Mucosa of rectum (tissue), 2 donors: ENCODE data around the gene CKAP5.
"Not testable (repeated sequence)": the region's sequence is repeated elsewhere in the genome, so short reads cannot be mapped to it uniquely, and the experiment has no call there.

Experiments
- H3K27ac ChIP-seq, 2 donors: one replicate each; pipeline ENCODE4 v1.7.0; 2013; ENCODE audit warnings: inconsistent platforms in 2 of 2, low read depth in 2 of 2, low read length in 2 of 2
- H3K27me3 ChIP-seq, 2 donors: one replicate each; pipeline ENCODE4 v1.7.0; 2013; ENCODE audit warnings: low read length in 2 of 2; ENCODE audit not compliant: control insufficient read depth in 2 of 2, insufficient read depth in 2 of 2
- H3K36me3 ChIP-seq, 2 donors: one replicate each; pipeline ENCODE4 v1.7.0; 2013; ENCODE audit warnings: low read length in 2 of 2; ENCODE audit not compliant: control insufficient read depth in 2 of 2, insufficient read depth in 2 of 2
- H3K4me1 ChIP-seq, 2 donors: one replicate each; pipeline ENCODE4 v1.7.0; 2013; ENCODE audit warnings: low read length in 2 of 2, mild to moderate bottlenecking in 1 of 2; ENCODE audit not compliant: control insufficient read depth in 2 of 2, insufficient read depth in 2 of 2
- H3K4me3 ChIP-seq, 2 donors: one replicate each; pipeline ENCODE4 v1.7.0; 2013; ENCODE audit warnings: low read length in 2 of 2
- H3K9ac ChIP-seq, 2 donors: one replicate each; pipeline ENCODE4 v1.7.0; 2013; ENCODE audit warnings: low read length in 2 of 2, low read depth in 1 of 2, mild to moderate bottlenecking in 1 of 2
- H3K9me3 ChIP-seq, 2 donors: one replicate each; pipeline ENCODE4 v1.7.0; 2013; ENCODE audit warnings: low read length in 2 of 2; ENCODE audit not compliant: control insufficient read depth in 2 of 2
- donor health status: healthy.
- donor health status: Normal muscosa, but diverticular disease.

CKAP5 gene

GRCh38 chr11:46800177-46800576, 45.9 kb downstream of the CKAP5 start:
- Histone ChIP-seq H3K9ac (no peak overlapping the region), H3K27ac (no peak overlapping the region), H3K36me3 (peaks cover 36 to 43% of the 10 kb centered on the region in 2 donors), H3K9me3 (no peaks in the 10 kb centered on the region), H3K4me1 (no peaks in the 10 kb centered on the region), H3K27me3 (no peaks in the 10 kb centered on the region), H3K4me3 (no peak overlapping the region)

- not testable (repeated sequence) for H3K9me3 ChIP-seq, H3K27me3 ChIP-seq, H3K4me3 ChIP-seq, H3K9ac ChIP-seq, H3K4me1 ChIP-seq, H3K27ac ChIP-seq
- H3K36me3 ChIP-seq = peaks cover 36 to 45% of the 10 kb centered on the region in 2 donors
Measured at GRCh38 chr11:46799725-46800124, 46.4 kb downstream of the CKAP5 start.

GRCh38 chr11:46778416-46778815, 67.7 kb downstream of the CKAP5 start:
- Histone ChIP-seq H3K27me3 (no peaks in the 10 kb centered on the region), H3K36me3 (peaks cover 41 to 56% of the 10 kb centered on the region in 2 donors), H3K4me3 (no peak overlapping the region), H3K4me1 (no peaks in the 10 kb centered on the region), H3K27ac (no peak overlapping the region), H3K9ac (no peak overlapping the region), H3K9me3 (no peaks in the 10 kb centered on the region)

- Histone ChIP-seq H3K9me3 (no peaks in the 10 kb centered on the region), H3K4me3 (no peak overlapping the region), H3K27me3 (no peaks in the 10 kb centered on the region), H3K4me1 (no peaks in the 10 kb centered on the region), H3K9ac (no peak overlapping the region), H3K36me3 (peaks cover 44 to 48% of the 10 kb centered on the region in 2 donors), H3K27ac (no peak overlapping the region)
Measured at GRCh38 chr11:46776878-46777277, 69.2 kb downstream of the CKAP5 start.

GRCh38 chr11:46769636-46770221, 76.4 kb downstream of the CKAP5 start:
- H3K9ac ChIP-seq = no peak overlapping the region
- no peaks in the 10 kb centered on the region for H3K27me3 ChIP-seq
- H3K4me1 ChIP-seq = no peaks in the 10 kb centered on the region
- no peaks in the 10 kb centered on the region for H3K9me3 ChIP-seq
- H3K36me3 ChIP-seq = peaks cover 24 to 34% of the 10 kb centered on the region in 2 donors
- H3K4me3 ChIP-seq = no peak overlapping the region
- H3K27ac ChIP-seq = no peak overlapping the region

DNA sequence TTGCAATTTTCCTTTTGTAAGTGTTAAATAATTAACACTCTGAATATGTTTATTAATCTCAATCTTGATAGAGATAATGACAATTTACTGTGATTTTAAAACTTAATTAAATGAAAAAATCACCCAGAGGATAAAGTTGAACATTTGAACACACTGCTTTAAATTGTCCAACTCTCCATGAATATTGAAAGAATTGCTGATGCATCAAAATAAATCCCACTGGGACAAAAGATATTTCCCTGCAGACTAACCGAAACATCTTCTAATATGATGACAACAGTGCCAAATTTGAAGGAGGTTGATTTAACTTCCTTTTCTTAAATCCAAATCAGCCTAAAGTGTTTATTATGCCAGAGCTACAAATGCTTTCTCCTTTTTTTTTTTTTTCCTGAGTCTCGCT, 79.4 kb downstream of the CKAP5 start:
- no peak overlapping the region for H3K4me3 ChIP-seq
- peaks cover 38 to 50% of the 10 kb centered on the region in 2 donors for H3K36me3 ChIP-seq
- H3K9ac ChIP-seq = no peak overlapping the region

GRCh38 chr11:46762248-46762647, 83.8 kb downstream of the CKAP5 start:
- no peaks in the 10 kb centered on the region for H3K27me3 ChIP-seq
- H3K4me3 ChIP-seq = no peak overlapping the region
- peaks cover 49 to 53% of the 10 kb centered on the region in 2 donors for H3K36me3 ChIP-seq
- no peak overlapping the region for H3K27ac ChIP-seq
- no peaks in the 10 kb centered on the region for H3K4me1 ChIP-seq
- H3K9ac ChIP-seq = no peak overlapping the region
- H3K9me3 ChIP-seq = no peaks in the 10 kb centered on the region

More for the DNA sequence above, 79.4 kb downstream of the CKAP5 start:
- no peaks in the 10 kb centered on the region for H3K9me3 ChIP-seq
- no peak overlapping the region for H3K27ac ChIP-seq
- no peaks in the 10 kb centered on the region for H3K4me1 ChIP-seq
- no peaks in the 10 kb centered on the region for H3K27me3 ChIP-seq

DNA sequence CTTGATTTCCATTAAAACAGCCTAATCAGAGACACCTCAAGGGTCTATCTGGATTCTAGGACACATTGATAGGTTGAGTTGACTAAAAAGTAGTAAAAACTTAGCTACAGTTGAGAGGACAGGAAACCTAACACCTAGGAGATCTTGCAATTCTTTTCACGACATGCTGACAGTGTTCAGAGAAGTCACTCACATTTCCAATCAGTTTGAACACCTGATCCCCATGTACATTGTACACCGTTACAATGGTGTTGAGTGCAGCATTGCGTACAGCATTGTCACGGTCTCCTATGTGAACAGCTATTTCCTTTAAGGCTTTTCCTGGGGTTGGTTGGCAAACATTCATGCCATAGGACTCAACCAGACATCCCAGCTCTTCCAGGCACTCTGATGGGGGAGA, 84.3 kb downstream of the CKAP5 start:
- Histone ChIP-seq H3K4me3 (no peak overlapping the region), H3K27me3 (no peaks in the 10 kb centered on the region), H3K4me1 (no peaks in the 10 kb centered on the region), H3K36me3 (peaks cover 49 to 51% of the 10 kb centered on the region in 2 donors), H3K9me3 (no peaks in the 10 kb centered on the region), H3K27ac (no peak overlapping the region), H3K9ac (no peak overlapping the region)

GRCh38 chr11:46760429-46761128, 85.5 kb downstream of the CKAP5 start:
- Histone ChIP-seq H3K9me3 (no peaks in the 10 kb centered on the region), H3K27me3 (no peaks in the 10 kb centered on the region), H3K36me3 (peaks cover 53 to 59% of the 10 kb centered on the region in 2 donors), H3K27ac (no peak overlapping the region), H3K9ac (no peak overlapping the region), H3K4me1 (no peaks in the 10 kb centered on the region), H3K4me3 (no peak overlapping the region)

DNA sequence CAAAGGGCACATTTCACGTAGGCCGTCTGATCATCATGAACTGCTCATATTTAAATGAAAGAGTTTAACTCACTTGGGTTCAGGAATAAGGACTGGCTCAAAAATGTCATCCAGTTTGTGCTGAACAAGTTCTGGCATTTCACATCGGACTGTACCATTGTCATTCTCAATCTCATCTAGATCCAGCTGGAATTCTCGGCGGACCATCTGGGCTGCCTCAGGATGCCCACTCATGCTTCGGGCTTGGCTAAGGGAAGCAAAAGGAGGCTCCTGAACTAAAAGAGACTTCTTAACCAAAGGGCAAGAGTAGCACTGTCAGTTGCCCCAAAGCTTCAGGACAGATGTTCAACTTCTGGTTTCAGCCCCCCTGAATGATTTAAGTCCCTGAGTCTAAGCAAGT, 86.9 kb downstream of the CKAP5 start:
- H3K9me3 ChIP-seq = no peaks in the 10 kb centered on the region
- no peaks in the 10 kb centered on the region for H3K4me1 ChIP-seq
- no peak overlapping the region for H3K4me3 ChIP-seq
- H3K27ac ChIP-seq = no peak overlapping the region
- H3K27me3 ChIP-seq = no peaks in the 10 kb centered on the region
- H3K36me3 ChIP-seq = peaks cover 57 to 66% of the 10 kb centered on the region in 2 donors
- H3K9ac ChIP-seq = no peak overlapping the region
